Stimulated activated memory B cell treated with anti-CD40 and anti-IgM and Interleukin-4, amounts not matched to agents 10 μg/mL and 1 μg/mL and 100 μg/mL, for 72 hours (primary cell): ENCODE data around the gene WDR77.

Source experiments
- ATAC-seq: fragments of 150-1000 bp; cut with Tn5 transposase; 2 replicates; pipeline ENCODE4 v1.10.0; 2021
- H3K27ac Mint-ChIP-seq: one replicate; pipeline ENCODE4 v1.8.0; 2022; ENCODE audit warnings: mild to moderate bottlenecking, mixed read lengths
- H3K27me3 Mint-ChIP-seq: one replicate; pipeline ENCODE4 v1.8.0; 2022; ENCODE audit warnings: mixed read lengths
- H3K36me3 Mint-ChIP-seq: one replicate; pipeline ENCODE4 v1.8.0; 2022; ENCODE audit warnings: mixed read lengths
- H3K4me1 Mint-ChIP-seq: one replicate; pipeline ENCODE4 v1.8.0; 2022; ENCODE audit warnings: mixed read lengths
- H3K4me3 Mint-ChIP-seq: one replicate; pipeline ENCODE4 v1.8.0; 2022; ENCODE audit warnings: mild to moderate bottlenecking, moderate library complexity, mixed read lengths
- H3K9me3 Mint-ChIP-seq: one replicate; pipeline ENCODE4 v1.8.0; 2022; ENCODE audit warnings: mixed read lengths

WDR77 gene

DNA sequence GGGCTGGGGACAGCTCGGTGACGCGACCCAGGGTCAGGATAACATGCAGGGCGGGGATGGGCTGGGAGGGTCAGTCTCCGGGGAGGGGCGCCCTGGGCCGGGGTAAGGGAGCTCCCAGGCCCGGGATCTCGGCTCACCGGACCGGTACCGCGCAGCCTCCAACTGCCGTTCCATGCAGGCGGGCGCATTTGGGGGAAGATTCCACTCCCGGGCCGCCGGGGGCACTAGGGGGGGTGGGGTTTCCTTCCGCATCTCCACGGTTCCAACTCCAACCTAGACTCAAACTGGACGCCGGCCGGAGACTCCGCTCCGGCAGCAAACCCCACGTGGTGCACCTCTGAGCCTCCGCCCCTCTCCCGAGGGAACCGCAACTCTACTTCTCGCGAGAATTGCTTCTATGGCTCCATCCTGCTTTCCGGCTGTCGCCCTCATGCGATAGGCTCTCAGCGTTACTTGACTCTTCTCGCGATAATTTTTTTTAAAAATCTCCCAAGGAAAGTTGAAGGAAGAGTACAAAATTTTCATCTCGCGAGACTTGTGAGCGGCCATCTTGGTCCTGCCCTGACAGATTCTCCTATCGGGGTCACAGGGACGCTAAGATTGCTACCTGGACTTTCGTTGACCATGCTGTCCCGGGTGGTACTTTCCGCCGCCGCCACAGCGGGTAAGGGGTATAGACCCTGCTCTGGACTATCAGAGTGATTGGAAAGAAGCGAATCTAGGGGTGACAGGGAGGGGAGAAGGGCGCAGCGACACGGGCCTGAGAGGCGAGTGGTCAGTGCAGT is at the start of gene WDR77, which contains the start of gene ATP5PB:
TSS of gene WDR77 (minus strand) at position 339 of the 785 bp plus-strand sequence. CDS start at position 252, 87 bp downstream.
TSS of gene ATP5PB (plus strand) at position 547 of the 785 bp plus-strand sequence. CDS start at position 625, 78 bp downstream.
- Mint-ChIP-seq H3K36me3 (peaks cover 38% of the 10 kb centered on the region), H3K4me1 (peaks cover 67% of the 10 kb centered on the region), H3K9me3 (no peaks in the 10 kb centered on the region), H3K27me3 (no peaks in the 10 kb centered on the region), H3K4me3 (peak within 1 kb of the TSS; percentile 100), H3K27ac (peak within 1 kb of the TSS; percentile 99)
- ATAC-seq, result peak; percentile 97

DNA sequence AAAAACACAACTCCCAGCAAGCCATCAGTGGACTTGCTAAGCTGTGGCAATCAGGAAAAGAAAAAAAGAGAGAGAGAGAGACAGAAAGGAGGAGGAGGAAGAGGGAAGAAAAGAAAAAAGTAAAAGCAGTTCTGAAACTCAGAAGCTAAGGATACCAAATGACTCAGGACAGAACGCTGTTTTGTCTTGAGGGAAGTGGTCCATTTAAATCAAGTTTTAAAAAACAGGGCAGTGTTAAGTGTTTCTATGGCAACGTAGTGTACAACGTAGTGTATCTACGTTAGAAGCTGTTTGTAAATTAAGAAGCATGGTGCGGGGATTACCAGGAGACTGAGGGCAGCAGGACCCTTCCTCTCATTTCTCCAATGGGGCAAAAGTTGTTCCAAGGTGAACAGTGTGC is 48.5 kb upstream of the WDR77 start:
- Mint-ChIP-seq H3K4me3 (no peak overlapping the region), H3K36me3 (peaks cover 6% of the 10 kb centered on the region), H3K4me1 (peaks cover 20% of the 10 kb centered on the region), H3K27ac (peak overlapping the region; percentile 53), H3K9me3 (peaks cover 9% of the 10 kb centered on the region), H3K27me3 (no peaks in the 10 kb centered on the region)
- peak; percentile 74 for ATAC-seq

DNA sequence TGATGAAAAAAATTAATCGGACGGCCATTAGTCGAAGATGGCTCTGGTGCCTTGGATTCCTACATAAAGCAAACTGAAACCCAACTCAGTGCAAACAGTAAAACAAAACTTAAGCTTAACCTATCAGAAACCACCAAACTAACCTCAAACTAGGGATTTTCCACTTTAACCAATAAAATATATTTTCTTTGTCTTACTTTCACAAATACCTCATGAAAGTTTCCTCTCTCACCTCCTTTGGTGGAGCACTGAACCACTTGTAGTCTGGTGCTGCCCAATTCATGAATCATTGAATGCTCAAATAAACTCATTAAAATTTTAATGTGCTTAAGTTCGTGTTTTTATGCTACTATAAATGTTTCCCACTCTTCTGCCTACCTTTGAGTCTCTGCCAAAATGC is 47.3 kb upstream of the WDR77 start:
- peaks cover 6% of the 10 kb centered on the region for H3K36me3 Mint-ChIP-seq
- peaks cover 9% of the 10 kb centered on the region for H3K9me3 Mint-ChIP-seq
- ATAC-seq, result no peak
- no peaks in the 10 kb centered on the region for H3K27me3 Mint-ChIP-seq
- peaks cover 19% of the 10 kb centered on the region for H3K4me1 Mint-ChIP-seq
- no peak overlapping the region for H3K4me3 Mint-ChIP-seq
- H3K27ac Mint-ChIP-seq, result peak overlapping the region; percentile 53

DNA sequence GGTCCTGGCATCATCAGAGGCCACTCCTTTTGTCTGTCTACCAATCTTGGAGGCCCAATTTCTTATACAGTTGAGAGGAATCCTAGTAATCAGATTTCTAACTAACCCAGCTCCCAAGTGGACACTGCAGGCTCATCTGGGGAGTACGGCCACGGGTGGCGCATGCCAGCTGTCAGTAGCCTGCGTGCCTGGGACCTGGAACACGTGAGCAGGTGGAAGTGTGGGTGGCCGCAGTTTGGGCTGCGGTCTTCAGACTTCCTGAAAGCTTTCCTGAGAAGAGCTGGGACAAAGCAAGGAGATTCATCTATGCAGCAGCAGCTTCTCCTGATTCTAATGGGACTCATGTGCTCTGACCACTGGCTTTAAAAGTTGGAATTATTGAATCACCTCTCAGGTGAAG is 42.0 kb upstream of the WDR77 start:
- H3K27me3 Mint-ChIP-seq, result no peaks in the 10 kb centered on the region
- no peaks in the 10 kb centered on the region for H3K36me3 Mint-ChIP-seq
- no peak overlapping the region for H3K4me3 Mint-ChIP-seq
- peaks cover 3% of the 10 kb centered on the region for H3K9me3 Mint-ChIP-seq
- peaks cover 5% of the 10 kb centered on the region for H3K4me1 Mint-ChIP-seq
- no peak for ATAC-seq
- no peak overlapping the region for H3K27ac Mint-ChIP-seq

DNA sequence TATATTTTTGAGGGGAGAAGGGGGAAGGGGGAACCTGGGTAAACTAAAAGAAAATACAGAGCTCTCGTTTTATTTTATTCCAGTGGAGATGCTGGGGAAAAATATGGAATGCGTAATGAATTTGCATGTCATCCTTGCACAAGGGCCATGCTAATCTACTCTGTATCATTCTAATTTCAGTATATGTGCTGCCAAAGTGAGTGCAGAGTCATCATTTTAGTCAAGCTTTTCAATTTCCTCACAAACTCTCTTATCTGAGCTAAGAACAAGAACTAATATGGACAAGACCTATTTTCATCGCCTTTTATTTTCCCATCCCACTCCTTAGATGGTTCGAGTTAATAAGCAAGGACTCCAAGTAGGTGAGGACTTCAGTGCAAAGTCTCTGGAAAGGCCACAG is 41.2 kb upstream of the WDR77 start:
- Mint-ChIP-seq H3K9me3 (no peaks in the 10 kb centered on the region), H3K4me1 (peaks cover 5% of the 10 kb centered on the region), H3K36me3 (no peaks in the 10 kb centered on the region), H3K27ac (no peak overlapping the region), H3K4me3 (no peak overlapping the region), H3K27me3 (no peaks in the 10 kb centered on the region)
- no peak for ATAC-seq

DNA sequence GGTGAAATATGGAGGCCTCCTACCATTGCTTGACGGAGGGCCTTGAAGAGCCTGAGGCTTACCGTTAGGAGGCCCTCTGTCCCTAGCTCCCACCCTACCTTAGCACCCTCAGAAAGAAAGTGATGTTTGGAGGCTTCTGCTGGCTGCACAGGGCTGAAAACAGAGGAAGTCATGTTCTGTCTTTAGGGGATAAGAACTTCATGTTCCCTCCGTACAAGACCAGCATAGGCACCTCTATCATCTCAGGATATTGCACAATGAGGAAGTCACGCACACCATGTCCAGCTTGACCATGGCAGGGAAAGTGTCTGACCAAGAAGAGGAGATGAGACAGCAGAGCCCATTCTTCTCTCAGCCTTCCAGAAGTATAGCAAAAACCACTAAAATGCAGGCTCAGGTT is 40.5 kb upstream of the WDR77 start:
- no peak overlapping the region for H3K27ac Mint-ChIP-seq
- no peaks in the 10 kb centered on the region for H3K36me3 Mint-ChIP-seq
- H3K4me3 Mint-ChIP-seq, result no peak overlapping the region
- no peaks in the 10 kb centered on the region for H3K27me3 Mint-ChIP-seq
- H3K9me3 Mint-ChIP-seq, result no peaks in the 10 kb centered on the region
- H3K4me1 Mint-ChIP-seq, result peaks cover 5% of the 10 kb centered on the region
- no peak for ATAC-seq

DNA sequence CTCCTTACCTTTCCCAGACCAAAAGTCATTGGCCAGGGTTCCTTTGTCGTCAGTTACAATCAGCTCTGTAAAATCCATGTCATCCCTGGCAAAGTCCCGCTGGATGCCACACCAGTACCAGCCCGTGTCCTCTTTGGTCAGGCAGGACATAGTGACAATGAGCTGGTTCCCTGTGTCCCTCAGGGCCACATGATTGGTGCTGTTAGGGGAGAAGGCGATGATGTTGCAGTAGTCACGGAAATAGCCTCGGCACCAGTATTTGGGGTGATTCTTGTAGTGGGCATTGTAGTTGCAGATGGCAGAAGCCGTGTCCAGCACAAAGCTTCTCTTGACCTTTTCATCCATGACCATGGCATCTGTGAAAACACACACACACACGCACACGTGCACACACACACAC is 39.6 kb upstream of the WDR77 start:
- Mint-ChIP-seq H3K27me3 (no peaks in the 10 kb centered on the region), H3K4me3 (no peak overlapping the region), H3K36me3 (no peaks in the 10 kb centered on the region), H3K9me3 (no peaks in the 10 kb centered on the region), H3K27ac (peak overlapping the region; percentile 6), H3K4me1 (peaks cover 5% of the 10 kb centered on the region)
- ATAC-seq, result no peak

DNA sequence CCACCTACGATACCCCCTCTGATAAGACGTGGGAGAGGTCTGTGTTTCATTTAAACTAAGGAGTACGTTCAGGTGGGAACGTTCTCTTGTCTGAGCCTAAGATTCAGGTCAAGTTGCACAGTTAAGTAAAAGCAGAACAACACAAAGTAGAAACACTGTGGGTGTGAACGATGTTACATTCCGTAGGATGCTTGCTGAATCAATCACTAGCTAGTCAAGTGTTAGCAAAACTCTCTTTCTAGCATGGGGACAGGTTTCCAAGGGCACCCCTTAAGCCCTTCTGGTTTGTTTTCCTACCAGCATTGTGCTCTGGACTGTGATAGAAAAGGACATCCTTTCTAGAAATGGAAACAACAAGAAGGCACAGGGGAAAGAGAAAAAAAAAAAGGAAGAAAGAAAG is 38.1 kb upstream of the WDR77 start:
- Mint-ChIP-seq H3K27me3 (no peaks in the 10 kb centered on the region), H3K4me3 (no peak overlapping the region), H3K36me3 (no peaks in the 10 kb centered on the region), H3K27ac (no peak overlapping the region), H3K4me1 (peaks cover 10% of the 10 kb centered on the region), H3K9me3 (no peaks in the 10 kb centered on the region)
- no peak for ATAC-seq

DNA sequence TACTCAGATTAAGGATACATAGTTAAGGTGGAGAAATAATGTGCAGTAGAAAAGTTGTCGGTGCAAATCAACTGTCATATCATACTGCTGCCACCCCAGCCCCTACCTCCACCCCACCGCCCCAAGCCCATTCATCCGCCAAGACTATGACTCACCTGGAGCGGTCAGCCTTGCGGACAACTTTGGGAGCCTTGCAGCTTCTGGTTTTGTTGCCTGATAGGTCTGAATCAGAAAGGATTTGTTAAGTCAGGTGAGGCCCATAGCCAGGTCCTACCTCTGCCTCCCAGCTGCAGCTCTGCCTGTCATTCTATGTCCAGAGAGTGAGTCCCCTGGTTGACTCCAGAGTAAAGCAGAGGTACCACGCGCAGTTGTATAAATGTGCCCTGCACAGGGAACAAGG is 37.4 kb upstream of the WDR77 start:
- Mint-ChIP-seq H3K9me3 (no peaks in the 10 kb centered on the region), H3K27me3 (no peaks in the 10 kb centered on the region), H3K4me1 (peaks cover 10% of the 10 kb centered on the region), H3K4me3 (no peak overlapping the region), H3K27ac (no peak overlapping the region), H3K36me3 (no peaks in the 10 kb centered on the region)
- ATAC-seq, result no peak

DNA sequence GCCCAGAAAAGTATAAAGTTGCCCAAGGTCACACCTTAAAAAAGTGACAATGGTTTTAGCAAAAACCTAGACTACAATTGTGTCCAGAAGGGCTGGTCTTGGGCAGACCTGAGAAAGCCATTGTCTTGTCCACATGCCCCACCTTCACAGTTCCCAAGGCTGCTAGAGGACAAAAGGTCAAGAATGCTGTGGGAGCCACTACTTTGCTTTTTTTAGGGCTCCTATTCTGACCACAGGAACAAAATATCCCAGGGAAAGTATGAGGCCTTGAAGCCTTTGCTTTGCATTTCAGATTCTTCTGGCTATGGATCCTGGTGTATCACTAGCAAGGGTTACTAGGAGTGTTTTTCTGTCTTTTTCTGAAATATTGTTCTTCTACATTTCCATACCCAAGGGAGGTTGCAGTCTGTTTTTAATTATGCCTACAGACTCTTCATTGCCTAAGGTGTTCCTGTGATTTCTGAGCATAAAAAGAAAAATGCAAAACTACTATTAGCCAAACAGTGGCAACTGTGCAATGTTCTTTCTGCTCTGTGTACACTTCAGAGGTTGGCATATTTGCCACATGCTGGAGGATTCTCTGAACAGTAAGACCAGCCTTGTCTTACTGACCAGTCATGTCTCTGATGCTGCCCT is 35.5 kb upstream of the WDR77 start:
- Mint-ChIP-seq H3K4me1 (peaks cover 13% of the 10 kb centered on the region), H3K27ac (no peak overlapping the region), H3K9me3 (no peaks in the 10 kb centered on the region), H3K4me3 (no peak overlapping the region), H3K27me3 (no peaks in the 10 kb centered on the region), H3K36me3 (no peaks in the 10 kb centered on the region)
- ATAC-seq, result no peak

DNA sequence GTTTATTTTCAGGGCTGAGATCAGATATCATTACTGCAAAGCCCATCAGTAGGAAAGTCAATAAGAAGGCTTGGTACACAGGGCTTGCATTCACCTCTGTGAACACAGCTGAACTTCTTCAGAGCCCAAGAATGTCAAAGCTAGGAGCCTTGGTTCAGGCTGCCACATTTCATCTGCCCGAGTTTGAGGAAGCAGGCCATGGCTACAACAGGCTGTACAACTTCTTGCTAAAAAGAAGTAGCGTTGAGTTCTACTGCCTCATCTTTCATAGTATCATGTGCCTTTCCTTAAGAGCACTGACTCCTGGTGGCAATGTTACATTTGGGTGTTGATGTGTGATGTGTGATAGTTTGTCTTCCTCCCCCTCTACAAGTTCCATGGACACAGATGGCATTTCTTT is 34.8 kb upstream of the WDR77 start:
- Mint-ChIP-seq H3K4me1 (peaks cover 13% of the 10 kb centered on the region), H3K27ac (peak overlapping the region; percentile 54), H3K36me3 (no peaks in the 10 kb centered on the region), H3K9me3 (no peaks in the 10 kb centered on the region), H3K27me3 (no peaks in the 10 kb centered on the region), H3K4me3 (no peak overlapping the region)
- no peak for ATAC-seq

DNA sequence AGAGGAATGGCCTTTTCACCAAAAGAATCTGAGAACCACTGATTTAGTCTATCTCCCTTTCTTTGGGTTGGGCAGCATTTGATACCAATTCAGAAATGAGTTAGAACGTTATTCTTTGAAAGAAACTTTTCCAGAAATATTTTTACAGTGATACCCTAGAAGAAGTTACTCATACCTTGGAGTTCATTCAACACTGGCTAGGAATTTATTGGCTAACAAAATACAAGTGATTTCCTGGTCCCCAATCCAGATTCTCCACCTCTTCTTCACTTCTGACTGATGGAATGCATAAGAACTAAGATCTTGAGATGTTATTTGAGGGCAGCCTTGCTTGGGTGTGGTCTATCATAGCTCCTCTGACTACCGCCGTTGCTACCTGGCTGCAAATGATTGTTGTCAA is 34.1 kb upstream of the WDR77 start:
- no peaks in the 10 kb centered on the region for H3K27me3 Mint-ChIP-seq
- H3K27ac Mint-ChIP-seq, result peak overlapping the region; percentile 54
- ATAC-seq, result no peak
- H3K9me3 Mint-ChIP-seq, result no peaks in the 10 kb centered on the region
- H3K4me3 Mint-ChIP-seq, result no peak overlapping the region
- H3K36me3 Mint-ChIP-seq, result peaks cover 4% of the 10 kb centered on the region
- H3K4me1 Mint-ChIP-seq, result peaks cover 19% of the 10 kb centered on the region

DNA sequence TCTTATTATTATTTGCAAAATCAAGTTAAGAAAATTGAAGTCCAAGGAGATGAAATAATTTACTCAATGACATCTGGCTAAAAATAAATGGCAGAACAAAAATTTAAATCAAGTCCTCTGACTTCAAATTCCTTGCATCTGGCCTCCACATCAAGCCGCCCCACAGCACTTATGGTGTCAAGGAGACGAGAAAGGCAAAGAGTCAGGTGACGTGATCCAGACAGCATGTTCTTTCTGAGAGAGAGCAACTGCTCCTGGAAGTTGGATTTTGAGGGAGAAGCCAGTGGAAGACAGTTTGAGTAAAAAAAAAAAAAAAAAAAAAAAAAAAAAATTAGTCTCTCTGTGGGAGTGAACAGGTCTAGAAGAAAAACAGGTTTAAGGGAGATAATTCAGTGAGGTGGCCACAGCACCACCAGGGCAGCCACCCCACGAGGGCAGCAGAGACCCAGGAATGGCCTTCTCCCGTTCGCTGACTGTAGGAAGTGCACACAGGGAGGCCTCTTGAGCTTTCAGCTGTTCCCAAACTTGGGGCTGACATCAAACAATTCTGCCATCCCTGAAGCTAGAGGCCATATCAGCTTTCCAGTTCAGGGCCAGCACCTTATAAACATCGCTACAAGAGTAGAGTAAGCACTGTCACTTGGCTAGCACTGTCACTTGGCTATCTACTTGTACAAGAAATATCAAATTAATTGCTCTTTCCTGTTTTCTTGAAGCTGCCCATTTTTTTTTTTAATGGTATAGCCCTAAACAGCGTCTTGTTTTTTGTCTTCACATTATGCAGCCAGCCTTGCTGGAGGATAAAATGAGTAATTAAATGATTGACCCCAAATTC is 32.5 kb upstream of the WDR77 start:
- ATAC-seq, result peak; percentile 73
- H3K4me3 Mint-ChIP-seq, result no peak overlapping the region
- H3K27me3 Mint-ChIP-seq, result no peaks in the 10 kb centered on the region
- peaks cover 12% of the 10 kb centered on the region for H3K36me3 Mint-ChIP-seq
- no peaks in the 10 kb centered on the region for H3K9me3 Mint-ChIP-seq
- H3K4me1 Mint-ChIP-seq, result peaks cover 35% of the 10 kb centered on the region
- H3K27ac Mint-ChIP-seq, result peak overlapping the region; percentile 13

DNA sequence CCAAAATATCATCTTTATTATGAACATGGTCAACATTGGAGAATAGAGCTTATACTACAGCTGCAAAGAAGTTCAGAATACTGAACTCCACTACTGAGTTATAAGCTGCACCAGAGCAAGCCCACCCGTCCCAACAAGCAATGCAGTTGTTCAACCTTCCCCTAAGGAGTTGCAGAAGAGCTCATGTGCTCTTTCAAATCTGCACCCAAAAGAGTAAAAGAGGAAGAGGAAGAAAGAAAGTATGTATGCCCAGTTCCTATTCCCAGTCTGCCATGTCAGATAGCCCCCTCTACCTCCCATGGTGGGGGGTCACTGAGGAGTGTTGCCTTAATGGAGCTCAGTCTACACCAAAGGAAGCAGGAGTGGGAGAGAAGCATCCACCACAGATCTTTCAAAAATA is 31.6 kb upstream of the WDR77 start:
- peak overlapping the region; percentile 4 for H3K27ac Mint-ChIP-seq
- no peak overlapping the region for H3K4me3 Mint-ChIP-seq
- no peak for ATAC-seq
- H3K36me3 Mint-ChIP-seq, result peaks cover 12% of the 10 kb centered on the region
- H3K9me3 Mint-ChIP-seq, result no peaks in the 10 kb centered on the region
- H3K27me3 Mint-ChIP-seq, result no peaks in the 10 kb centered on the region
- peaks cover 44% of the 10 kb centered on the region for H3K4me1 Mint-ChIP-seq

DNA sequence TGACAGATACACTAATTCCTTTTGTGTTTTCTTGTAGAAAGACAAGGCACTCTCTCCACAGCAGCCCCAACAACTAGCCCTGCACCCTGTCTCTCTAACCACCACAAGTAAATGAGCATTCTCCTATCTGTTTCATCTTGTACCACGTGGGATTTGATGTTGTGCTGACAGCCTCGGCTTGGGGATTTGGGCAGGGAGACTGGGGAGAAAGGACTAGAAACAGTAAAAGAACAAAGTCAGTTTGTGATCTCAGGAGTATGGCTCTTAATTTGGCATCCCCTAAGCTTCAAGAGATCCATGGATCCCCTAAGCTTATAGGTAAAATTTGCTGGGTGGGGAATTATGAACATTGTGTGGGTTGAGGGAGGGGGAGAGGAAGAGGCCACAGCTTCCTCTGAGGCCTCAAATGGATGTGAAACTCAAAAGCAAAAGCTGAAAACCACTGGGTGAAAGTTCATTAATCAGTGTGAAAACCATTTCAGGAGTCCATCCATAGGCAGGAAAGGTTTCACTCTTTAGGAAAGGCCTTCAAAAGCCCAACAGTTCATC is 27.8 kb upstream of the WDR77 start:
- no peaks in the 10 kb centered on the region for H3K9me3 Mint-ChIP-seq
- peaks cover 18% of the 10 kb centered on the region for H3K36me3 Mint-ChIP-seq
- no peaks in the 10 kb centered on the region for H3K27me3 Mint-ChIP-seq
- ATAC-seq, result peak; percentile 85
- H3K4me3 Mint-ChIP-seq, result peak overlapping the region; percentile 27
- peak overlapping the region; percentile 81 for H3K27ac Mint-ChIP-seq
- peaks cover 55% of the 10 kb centered on the region for H3K4me1 Mint-ChIP-seq
